ENCODE results near the gene VOPP1. TPM values are rescaled to one million over a fixed set of nuclear protein-coding genes. Genes with fewer than 3 reads are reported as not detected.

Gene VOPP1
- total and polyA plus RNA-seq, 7 donors: 16.3 to 45.7 (median 29.7) TPM

- H3K27me3 ChIP-seq (ENCODE audit: insufficient read depth in 3 of 3, low read length in 2 of 3): no peaks in the 10 kb centered on the region
- H3K9me3 ChIP-seq: no peaks in the 10 kb centered on the region
- TF ChIP-seq, protein P1, sequence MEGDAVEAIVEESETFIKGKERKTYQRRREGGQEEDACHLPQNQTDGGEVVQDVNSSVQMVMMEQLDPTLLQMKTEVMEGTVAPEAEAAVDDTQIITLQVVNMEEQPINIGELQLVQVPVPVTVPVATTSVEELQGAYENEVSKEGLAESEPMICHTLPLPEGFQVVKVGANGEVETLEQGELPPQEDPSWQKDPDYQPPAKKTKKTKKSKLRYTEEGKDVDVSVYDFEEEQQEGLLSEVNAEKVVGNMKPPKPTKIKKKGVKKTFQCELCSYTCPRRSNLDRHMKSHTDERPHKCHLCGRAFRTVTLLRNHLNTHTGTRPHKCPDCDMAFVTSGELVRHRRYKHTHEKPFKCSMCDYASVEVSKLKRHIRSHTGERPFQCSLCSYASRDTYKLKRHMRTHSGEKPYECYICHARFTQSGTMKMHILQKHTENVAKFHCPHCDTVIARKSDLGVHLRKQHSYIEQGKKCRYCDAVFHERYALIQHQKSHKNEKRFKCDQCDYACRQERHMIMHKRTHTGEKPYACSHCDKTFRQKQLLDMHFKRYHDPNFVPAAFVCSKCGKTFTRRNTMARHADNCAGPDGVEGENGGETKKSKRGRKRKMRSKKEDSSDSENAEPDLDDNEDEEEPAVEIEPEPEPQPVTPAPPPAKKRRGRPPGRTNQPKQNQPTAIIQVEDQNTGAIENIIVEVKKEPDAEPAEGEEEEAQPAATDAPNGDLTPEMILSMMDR (IDR thresholded peaks at IDR 0.05): no peak
- 53 to 55% (median 54%) methylated on average over 2 of the region's 2 CpGs for WGBS, 3 donors
- no peak overlapping the region for H3K4me3 ChIP-seq
- H3K36me3 ChIP-seq (ENCODE audit: insufficient read depth in 1 of 2, low read depth in 1 of 2): peaks cover 2 to 21% of the 10 kb centered on the region in 2 donors
- H3K4me1 ChIP-seq: no peaks in the 10 kb centered on the region
- H3K27ac ChIP-seq: no peak overlapping the region
- DNase-seq (no peak), ATAC-seq (no peak)
- intact Hi-C loops (cut with DNase I): no loop called here
Measured at GRCh38 chr7:55465691-55466090, 106.6 kb downstream of the VOPP1 start.

- TF ChIP-seq, protein P1 (IDR thresholded peaks at IDR 0.05): no peak
- Histone ChIP-seq H3K27me3 (ENCODE audit: insufficient read depth in 3 of 3, low read length in 2 of 3) (no peaks in the 10 kb centered on the region), H3K9me3 (no peaks in the 10 kb centered on the region), H3K27ac (no peak overlapping the region), H3K4me3 (no peak overlapping the region), H3K4me1 (no peaks in the 10 kb centered on the region), H3K36me3 (ENCODE audit: insufficient read depth in 1 of 2, low read depth in 1 of 2) (peaks cover 2 to 21% of the 10 kb centered on the region in 2 donors)
- ATAC-seq: no peak
- DNase-seq: no peak
- intact Hi-C loops (cut with DNase I): no loop called here
- WGBS, 3 donors: 96 to 99% (median 98%) methylated on average over 2 of the region's 2 CpGs
Measured at GRCh38 chr7:55464422-55464821, 107.9 kb downstream of the VOPP1 start.

GRCh38 chr7:55463686-55464262 is 108.5 kb downstream of the VOPP1 start:
- ATAC-seq (no peak), DNase-seq (no peak)
- H3K27me3 ChIP-seq (ENCODE audit: insufficient read depth in 3 of 3, low read length in 2 of 3): no peaks in the 10 kb centered on the region
- TF ChIP-seq, protein P1 (IDR thresholded peaks at IDR 0.05): no peak
- H3K9me3 ChIP-seq: no peaks in the 10 kb centered on the region
- intact Hi-C loops (cut with DNase I): no loop called here
- H3K4me3 ChIP-seq: no peak overlapping the region
- WGBS, 3 donors: 98 to 99% (median 99%) methylated on average over 4 of the region's 4 CpGs
- no peaks in the 10 kb centered on the region for H3K4me1 ChIP-seq
- no peak overlapping the region for H3K27ac ChIP-seq
- peaks cover 2 to 21% of the 10 kb centered on the region in 2 donors for H3K36me3 ChIP-seq (ENCODE audit: insufficient read depth in 1 of 2, low read depth in 1 of 2)

DNA sequence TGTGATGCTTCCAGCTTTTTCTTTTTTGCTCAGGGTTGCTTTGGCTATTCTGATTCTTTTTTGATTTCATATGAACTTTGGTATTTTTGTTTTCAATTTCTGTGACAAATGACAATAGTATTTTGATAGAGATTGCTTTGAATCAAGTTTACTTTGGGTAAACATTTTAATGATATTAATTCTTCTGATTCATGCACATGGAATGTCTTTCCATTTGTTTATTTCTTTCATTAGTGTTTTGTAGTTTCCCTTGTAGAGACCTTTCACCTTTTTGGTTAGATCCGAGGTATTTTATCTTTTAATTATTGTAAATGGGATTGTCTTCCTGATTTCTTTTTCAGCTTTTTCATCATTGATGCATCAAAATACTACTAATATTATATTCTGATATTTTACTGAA is 114.0 kb downstream of the VOPP1 start:
- Histone ChIP-seq H3K4me1 (no peaks in the 10 kb centered on the region), H3K4me3 (no peak overlapping the region), H3K9me3 (peaks cover 3% of the 10 kb centered on the region), H3K27me3 (ENCODE audit: insufficient read depth in 3 of 3, low read length in 2 of 3) (no peaks in the 10 kb centered on the region), H3K27ac (no peak overlapping the region), H3K36me3 (ENCODE audit: insufficient read depth in 1 of 2, low read depth in 1 of 2) (no peaks in the 10 kb centered on the region)
- WGBS, 3 donors: 84 to 91% (median 85%) methylated on average over 1 of the region's 1 CpG
- intact Hi-C loops (cut with DNase I): no loop called here
- TF ChIP-seq, protein P1 (IDR thresholded peaks at IDR 0.05): no peak
- DNase-seq (no peak), ATAC-seq (no peak)

DNA sequence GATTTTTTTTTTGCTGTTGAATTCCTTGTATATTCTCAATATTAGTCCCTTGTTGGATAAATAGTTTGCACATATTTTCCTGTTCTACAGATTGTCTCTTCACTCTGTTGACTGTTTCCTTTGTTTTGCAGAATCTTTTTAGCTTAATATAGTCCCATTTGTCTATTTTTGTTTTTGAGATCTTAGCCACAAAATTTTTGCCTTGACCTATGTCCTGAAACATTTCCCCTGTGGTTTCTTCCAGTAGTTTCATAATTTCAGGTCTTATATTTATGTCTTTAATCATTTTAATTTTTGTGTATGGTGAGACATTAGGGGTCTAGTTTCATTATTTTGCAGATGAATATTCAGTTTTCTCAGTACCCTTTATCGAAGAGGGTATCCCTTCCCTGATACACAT is 114.5 kb downstream of the VOPP1 start:
- no peaks in the 10 kb centered on the region for H3K27me3 ChIP-seq (ENCODE audit: insufficient read depth in 3 of 3, low read length in 2 of 3)
- TF ChIP-seq, protein P1 (IDR thresholded peaks at IDR 0.05): no peak
- H3K4me1 ChIP-seq: no peaks in the 10 kb centered on the region
- no peaks in the 10 kb centered on the region for H3K36me3 ChIP-seq (ENCODE audit: insufficient read depth in 1 of 2, low read depth in 1 of 2)
- H3K9me3 ChIP-seq: peaks cover 3% of the 10 kb centered on the region
- ATAC-seq (no peak), DNase-seq (no peak)
- H3K4me3 ChIP-seq: no peak overlapping the region
- intact Hi-C loops (cut with DNase I): no loop called here
- no peak overlapping the region for H3K27ac ChIP-seq
- WGBS, 3 donors: 95 to 97% (median 96%) methylated on average over 1 of the region's 1 CpG

All from psoas muscle (tissue), 8 donors.